Stimulated activated CD4-positive, alpha-beta T cell treated with anti-CD3 and anti-CD28 coated beads, TNF-alpha, amount 100 ng/mL, for 48 hours (primary cell): ENCODE data around the gene POM121C.
"Not testable (repeated sequence)": the region's sequence is repeated elsewhere in the genome, so short reads cannot be mapped to it uniquely, and the experiment has no call there.

Experiments
- DNase-seq, 3 donors: peaks; one replicate each; pipeline ENCODE4 v3.0.0-alpha.2; 2020; ENCODE audit warnings: low read depth in 3 of 3

POM121C gene

DNA sequence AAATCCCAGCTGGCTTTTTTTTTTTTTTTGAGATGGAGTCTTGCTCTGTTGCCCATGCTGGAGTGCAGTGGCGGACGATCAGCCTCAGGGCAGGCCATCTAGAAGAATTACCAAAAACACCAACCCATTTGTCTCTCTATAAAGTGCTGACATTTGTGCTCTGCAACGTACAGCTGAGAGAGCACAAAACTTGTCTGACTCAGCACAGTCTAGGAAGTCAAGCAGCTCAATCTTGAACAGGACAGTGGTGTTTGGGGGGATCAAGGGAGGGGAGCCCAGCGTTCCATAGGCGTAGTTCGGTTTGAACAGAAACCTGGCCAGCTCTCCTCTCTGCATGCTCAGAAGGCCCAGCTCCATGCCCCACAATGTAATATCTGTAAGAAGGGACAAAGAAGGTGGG lies 92.9 kb downstream of the POM121C start:
- DNase-seq = not testable (repeated sequence)

DNA sequence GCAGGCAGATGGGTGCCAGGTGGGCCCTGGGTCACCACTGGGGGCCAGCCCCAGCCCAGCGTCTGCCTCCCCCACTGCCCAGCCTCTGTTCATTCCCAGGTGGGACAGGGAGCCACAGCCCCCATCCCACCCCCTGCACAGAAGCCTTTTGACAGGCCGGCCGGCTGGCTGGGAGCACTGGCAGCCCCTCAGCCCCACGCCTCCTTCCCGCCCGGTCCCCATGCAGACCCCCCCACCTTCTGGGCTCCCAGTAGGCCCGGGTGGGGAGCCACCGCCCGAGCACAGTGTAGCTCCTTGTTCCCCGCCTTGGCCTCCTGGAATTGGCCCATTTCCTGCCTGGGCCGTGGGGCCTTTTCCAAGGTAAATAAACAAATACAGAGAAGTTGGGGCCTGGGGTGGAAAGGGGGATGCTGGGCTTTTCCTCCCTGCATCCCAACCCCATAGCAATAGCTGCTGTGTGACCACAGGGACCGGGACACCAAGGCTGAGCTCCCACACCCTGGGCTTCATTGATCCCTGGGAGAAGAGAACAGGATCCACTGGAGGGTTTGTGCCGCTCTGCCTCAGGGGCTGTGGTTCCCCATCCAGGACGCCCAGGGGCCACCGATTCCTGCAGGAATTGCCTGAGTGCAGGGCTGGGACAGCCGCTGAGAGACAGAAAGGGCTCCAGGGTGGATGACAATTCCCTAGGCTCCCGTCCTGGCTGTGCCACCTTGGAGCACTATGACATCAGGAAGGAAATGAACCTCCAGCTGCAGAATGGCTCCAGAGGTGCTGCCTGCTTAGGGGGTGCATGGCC lies 111.4 kb downstream of the POM121C start:
- DNase-seq = not testable (repeated sequence)

GRCh38 chr7:75374144-75374518 lies 112.0 kb downstream of the POM121C start:
- not testable (repeated sequence) for DNase-seq

GRCh38 chr7:75367313-75367712 lies 118.8 kb downstream of the POM121C start:
- not testable (repeated sequence) for DNase-seq
